A549 (cell line): ENCODE data around the gene NAT16. TPM values are rescaled to one million over a fixed set of nuclear protein-coding genes. Genes with fewer than 3 reads are reported as not detected.
A peak's percentile ranks its signal among the peaks of the same experiment; 100 is the strongest.

ENCODE experiments used
- ATAC-seq, 2 experiments: fragments of 200-7000 bp in 1 of 2; fragments of >200 bp in 1 of 2; cut with Nextera tagmentation in 1 of 2; cut with Tn5 transposase in 1 of 2; 3 replicates each; pipeline versions ENCODE4 v1.8.0 to v1.9.1; 2018 to 2020; ENCODE audit warnings: mild to moderate bottlenecking in 1 of 2, moderate library complexity in 1 of 2
- CTCF ChIA-PET: fragments of 300-600 bp; sonication (Branson Sonifier 250); formaldehyde crosslinking; extraction: SDS; loops from one replicate; lab custom pipeline; 2021; ENCODE audit warnings: antibody characterized with exemption, inconsistent platforms; lab: Yijun Ruan, JAX
- POLR2A ChIA-PET: fragments of 350-600 bp; formaldehyde crosslinking; extraction: SDS; loops from one replicate; lab custom pipeline; 2021; ENCODE audit warnings: antibody characterized with exemption, inconsistent platforms; lab: Yijun Ruan, JAX
- DNase-seq, 2 experiments: peaks; one replicate each; pipeline versions ENCODE4 v3.0.0 to v3.0.0-alpha.2; 2011 to 2016; ENCODE audit warnings: low read depth in 1 of 2, low spot score in 1 of 2
- FAIRE-seq: peaks from 2 replicates; lab custom pipeline; 2011; peaks lifted over from hg19 to GRCh38; lab: Jason Lieb, UNC
- H3K27ac ChIP-seq, 2 experiments: fragments of >200 bp; sonication (Bioruptor Twin); formaldehyde crosslinking; 3 replicates each; pipeline ENCODE4 v1.5.1; 2016 to 2017
- H3K4me1 ChIP-seq: fragments of >200 bp; sonication (Bioruptor Twin); formaldehyde crosslinking; 3 replicates; pipeline ENCODE4 v1.6.1; 2016
- H3K4me2 ChIP-seq: fragments of >200 bp; sonication (Bioruptor Twin); formaldehyde crosslinking; 3 replicates; pipeline ENCODE4 v1.6.1; 2016
- H3K4me3 ChIP-seq: fragments of >200 bp; sonication (Bioruptor Twin); formaldehyde crosslinking; 3 replicates; pipeline ENCODE4 v1.5.1; 2016
- H3K9me3 ChIP-seq: fragments of >200 bp; sonication (Bioruptor Twin); formaldehyde crosslinking; 3 replicates; pipeline ENCODE4 v1.6.1; 2016
- CBX8 ChIP-seq: fragments of 200-600 bp; sonication (generic); IDR thresholded peaks from 2 replicates; pipeline ENCODE4 v1.6.1; 2016
- CEBPB ChIP-seq, 2 experiments: fragments of >200 bp in 1 of 2; sonication (Bioruptor Twin) in 1 of 2; formaldehyde crosslinking in 1 of 2; IDR thresholded peaks; 2 replicates each; pipeline ENCODE4 v1.6.1; 2012 to 2016
- CHD4 ChIP-seq: fragments of 200-600 bp; sonication (generic); IDR thresholded peaks from 2 replicates; pipeline ENCODE4 v1.6.1; 2016; ENCODE audit warnings: antibody characterized with exemption, mild to moderate bottlenecking, borderline replicate concordance
- EHF ChIP-seq: fragments of 250-450 bp; sonication (Bioruptor Pico); IDR thresholded peaks from 2 replicates; pipeline ENCODE4 v1.5.0; 2020; ENCODE audit warnings: mild to moderate bottlenecking
- FOSL2 ChIP-seq, 2 experiments: fragments of 450-650 bp in 1 of 2; fragments of >200 bp in 1 of 2; sonication (Bioruptor Twin) in 1 of 2; formaldehyde crosslinking; IDR thresholded peaks; 2 replicates each; pipeline versions ENCODE4 v1.5.0 to v1.6.1; 2016 to 2020; ENCODE audit warnings: mild to moderate bottlenecking in 1 of 2, moderate library complexity in 1 of 2
- FOXS1 ChIP-seq: fragments of 250-450 bp; sonication (Bioruptor Pico); IDR thresholded peaks from 2 replicates; pipeline ENCODE4 v1.5.0; 2020; ENCODE audit warnings: mild to moderate bottlenecking, moderate library complexity
- HDAC2 ChIP-seq: fragments of 200-600 bp; sonication (generic); IDR thresholded peaks from 2 replicates; pipeline ENCODE4 v1.6.1; 2016
- HES2 ChIP-seq: fragments of >200 bp; sonication (Bioruptor Twin); formaldehyde crosslinking; IDR thresholded peaks from 2 replicates; pipeline ENCODE4 v1.6.1; 2016
- HOXB5 ChIP-seq: fragments of 250-450 bp; sonication (Bioruptor Pico); IDR thresholded peaks from 2 replicates; pipeline ENCODE4 v1.5.0; 2020; ENCODE audit warnings: mild to moderate bottlenecking, moderate library complexity
- JUN ChIP-seq, 2 experiments: fragments of >200 bp; sonication (Bioruptor Twin); formaldehyde crosslinking; IDR thresholded peaks; 2 replicates in 1 of 2; 3 replicates in 1 of 2; pipeline ENCODE4 v1.6.1; 2016 to 2017
- KDM5A ChIP-seq: fragments of 200-600 bp; sonication (generic); IDR thresholded peaks from 2 replicates; pipeline ENCODE4 v1.6.1; 2016; ENCODE audit warnings: antibody characterized with exemption, mild to moderate bottlenecking
- MAZ ChIP-seq: fragments of 150-350 bp; IDR thresholded peaks from 2 replicates; pipeline ENCODE4 v1.6.1; 2014; ENCODE audit warnings: antibody characterized with exemption, low read depth, low read length, borderline replicate concordance
- MYC ChIP-seq: IDR thresholded peaks from 2 replicates; pipeline ENCODE4 v1.6.1; 2012; ENCODE audit warnings: mild to moderate bottlenecking, inconsistent platforms, low read length, improper control_type of control experiment, borderline replicate concordance
- NFE2L2 ChIP-seq: fragments of 150-350 bp; conservative IDR thresholded peaks from 2 replicates; pipeline ENCODE4 v1.6.1; 2014; ENCODE audit warnings: low read length
- NPAS2 ChIP-seq: fragments of 250-450 bp; sonication (Bioruptor Pico); IDR thresholded peaks from 2 replicates; pipeline ENCODE4 v1.8.0; 2022; ENCODE audit warnings: mild to moderate bottlenecking, moderate library complexity, borderline replicate concordance
- POLR2A ChIP-seq: IDR thresholded peaks from 2 replicates; pipeline ENCODE4 v1.6.1; 2012; ENCODE audit warnings: mild to moderate bottlenecking, low read length
- RARB ChIP-seq: fragments of 250-450 bp; sonication (Bioruptor Pico); IDR thresholded peaks from 2 replicates; pipeline ENCODE4 v1.8.0; 2021; ENCODE audit warnings: mild to moderate bottlenecking, moderate library complexity
- REST ChIP-seq: fragments of 200-600 bp; sonication (generic); IDR thresholded peaks from 2 replicates; pipeline ENCODE4 v1.6.1; 2016; ENCODE audit warnings: antibody characterized with exemption, mild to moderate bottlenecking, moderate library complexity
- RNF2 ChIP-seq: fragments of 200-600 bp; sonication (generic); IDR thresholded peaks from 2 replicates; pipeline ENCODE4 v1.6.1; 2016; ENCODE audit warnings: low read depth, mild to moderate bottlenecking, antibody characterized with exemption, moderate library complexity, borderline replicate concordance
- TP53 ChIP-seq: fragments of 250-450 bp; sonication (Bioruptor Pico); IDR thresholded peaks from 2 replicates; pipeline ENCODE4 v1.5.0; 2021; ENCODE audit warnings: mild to moderate bottlenecking, moderate library complexity
- ZC3H11A ChIP-seq: fragments of 450-650 bp; IDR thresholded peaks from 2 replicates; pipeline ENCODE4 v1.6.1; 2014; ENCODE audit warnings: antibody characterized with exemption, mild to moderate bottlenecking
- ZFP36 ChIP-seq: fragments of 450-650 bp; IDR thresholded peaks from 2 replicates; pipeline ENCODE4 v1.6.1; 2014; ENCODE audit warnings: borderline replicate concordance; ENCODE audit not compliant: partially characterized antibody
- ZNF302 ChIP-seq: fragments of 250-450 bp; sonication (Bioruptor Pico); IDR thresholded peaks from 2 replicates; pipeline ENCODE4 v1.9.0; 2021; ENCODE audit warnings: inconsistent platforms, mild to moderate bottlenecking, moderate library complexity
- WGBS: methylation state at CpG from one replicate; pipeline ENCODE4 v1.1.6; 2017; ENCODE audit errors: missing lambda C conversion rate; 5-methylcytosine and 5-hydroxymethylcytosine counted together
- polyA plus RNA-seq, 4 experiments: library from polyadenylated mRNA; depleted of rRNA in 3 of 4; stranded (reverse); fragments of >200 nt; fragmentation: RNase III in 1 of 4; extraction: RNeasy Plus Mini Kit Qiagen cat#74134 plus additional on column Dnase treatment in 1 of 4; gene quantifications; 2 replicates in 3 of 4; 3 replicates in 1 of 4; pipeline ENCODE4 v1.2.3, GENCODE V29; 2011 to 2017
- TF ChIP-seq, protein P1 (sequence below): fragments of >200 bp; sonication (Bioruptor Twin); formaldehyde crosslinking; IDR thresholded peaks from 3 replicates; pipeline ENCODE4 v1.5.1; 2016

NAT16 gene
- polyA plus RNA-seq, 2 of the 4 experiments (the other 2 are of a cell fraction), result 0.05 to 0.12 TPM

DNA sequence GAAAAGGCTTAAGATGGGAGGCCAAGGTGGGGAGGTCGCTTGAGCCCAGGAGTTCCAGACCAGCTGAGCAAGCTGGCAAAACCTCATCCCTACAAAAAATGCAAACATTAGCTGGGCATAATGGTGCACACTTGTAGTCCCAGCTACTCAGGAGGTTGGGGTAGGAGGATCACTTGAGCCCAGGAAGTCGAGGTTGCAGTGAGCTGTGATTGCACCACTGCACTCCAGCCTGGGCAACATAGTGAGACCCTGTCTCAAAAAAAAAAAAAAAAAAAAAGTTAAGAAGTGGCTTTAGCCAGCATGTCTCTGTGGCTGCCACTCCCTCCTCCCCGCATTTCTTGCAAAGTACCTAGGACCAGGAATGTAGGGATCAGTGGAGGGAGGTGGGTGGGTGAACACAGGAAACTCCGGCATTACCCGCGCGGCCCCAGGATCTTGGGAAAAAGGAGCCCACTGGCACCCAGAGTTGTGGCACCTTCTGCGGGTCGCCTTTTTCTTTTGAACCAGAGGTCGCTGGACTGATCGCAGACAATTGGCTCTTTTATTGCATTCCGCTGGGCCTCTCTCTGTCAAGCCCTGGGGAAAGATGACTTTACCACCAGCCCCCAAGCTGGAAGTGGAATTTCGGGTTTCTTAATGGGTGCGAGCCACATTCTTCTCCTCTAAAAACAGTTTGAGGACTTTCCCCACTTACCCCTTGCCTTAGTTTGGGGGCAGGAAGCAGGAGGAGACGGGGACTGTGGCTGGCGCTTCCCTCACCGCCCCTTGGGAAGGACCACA lies 18.2 kb downstream of the NAT16 start:
- H3K4me3 ChIP-seq, result 0 out of 3 replicates have a peak overlapping the region, but pooled peaks have one; percentile 54
- WGBS, result 80% methylated on average over 17 of the region's 17 CpGs
- TF ChIP-seq POLR2A (no peak), ZFP36 (no peak), CEBPB (IDR thresholded peaks at IDR 0.05) (no peak), REST (no peak), FOXS1 (CRISPR knock-in tag) (no peak), ZC3H11A (no peak), EHF (CRISPR knock-in tag) (no peak), TP53 (CRISPR knock-in tag) (no peak), KDM5A (no peak), JUN (IDR thresholded peaks at IDR 0.05) (no peak), CHD4 (no peak), HOXB5 (CRISPR knock-in tag) (no peak), FOSL2 (IDR thresholded peaks at IDR 0.05) (no peak), FOSL2 (CRISPR knock-in tag; IDR thresholded peaks at IDR 0.05) (no peak)
- TF ChIP-seq, protein P1, sequence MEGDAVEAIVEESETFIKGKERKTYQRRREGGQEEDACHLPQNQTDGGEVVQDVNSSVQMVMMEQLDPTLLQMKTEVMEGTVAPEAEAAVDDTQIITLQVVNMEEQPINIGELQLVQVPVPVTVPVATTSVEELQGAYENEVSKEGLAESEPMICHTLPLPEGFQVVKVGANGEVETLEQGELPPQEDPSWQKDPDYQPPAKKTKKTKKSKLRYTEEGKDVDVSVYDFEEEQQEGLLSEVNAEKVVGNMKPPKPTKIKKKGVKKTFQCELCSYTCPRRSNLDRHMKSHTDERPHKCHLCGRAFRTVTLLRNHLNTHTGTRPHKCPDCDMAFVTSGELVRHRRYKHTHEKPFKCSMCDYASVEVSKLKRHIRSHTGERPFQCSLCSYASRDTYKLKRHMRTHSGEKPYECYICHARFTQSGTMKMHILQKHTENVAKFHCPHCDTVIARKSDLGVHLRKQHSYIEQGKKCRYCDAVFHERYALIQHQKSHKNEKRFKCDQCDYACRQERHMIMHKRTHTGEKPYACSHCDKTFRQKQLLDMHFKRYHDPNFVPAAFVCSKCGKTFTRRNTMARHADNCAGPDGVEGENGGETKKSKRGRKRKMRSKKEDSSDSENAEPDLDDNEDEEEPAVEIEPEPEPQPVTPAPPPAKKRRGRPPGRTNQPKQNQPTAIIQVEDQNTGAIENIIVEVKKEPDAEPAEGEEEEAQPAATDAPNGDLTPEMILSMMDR, result no peak
- ChIA-PET POLR2A (interaction anchor here (1.4 kb wide), 1 partner anchor 12 kb away, joined by 4 read pairs; no protein-coding TSS in a partner anchor), CTCF (interaction anchor here (0.8 to 16.1 kb wide), 6 partner anchors 9 to 121 kb away, joined by 3 to 235 read pairs (median 6); no protein-coding TSS in a partner anchor)
- peak overlapping the region; percentile 98 for H3K4me2 ChIP-seq
- FAIRE-seq (no peak), DNase-seq (no peak), ATAC-seq (no peak)
- H3K27ac ChIP-seq, result peak overlapping the region; percentile 74 to 83; a peak in 5 of 6 replicates
- H3K9me3 ChIP-seq, result no peaks in the 10 kb centered on the region
- H3K4me1 ChIP-seq, result peaks cover 70% of the 10 kb centered on the region

DNA sequence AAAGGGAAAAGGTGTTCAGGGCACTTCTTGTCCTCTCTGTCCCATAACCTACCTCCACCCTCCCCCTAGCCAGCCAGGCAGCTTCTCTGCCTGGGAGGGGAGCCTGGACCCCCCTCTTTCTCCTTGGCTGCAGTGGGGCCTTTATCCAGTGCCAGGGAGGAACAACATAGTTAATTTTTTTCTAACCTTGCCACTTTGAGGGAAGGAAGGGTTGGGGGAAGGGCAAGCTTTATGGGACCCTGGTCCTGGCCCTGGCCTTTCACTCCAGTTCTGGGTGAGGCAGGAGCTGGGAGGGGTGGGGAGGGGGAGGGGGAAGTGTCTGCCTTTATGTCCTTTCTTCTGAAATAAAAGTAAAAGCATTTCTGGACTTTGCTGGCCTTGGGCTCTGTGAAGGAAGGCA lies 19.2 kb downstream of the NAT16 start:
- DNase-seq (no peak), ATAC-seq (no peak), FAIRE-seq (no peak)
- ChIA-PET POLR2A (no interaction called here), CTCF (interaction anchor here (2.3 to 16.1 kb wide), 3 partner anchors 10 to 31 kb away, joined by 8 to 235 read pairs (median 65); no protein-coding TSS in a partner anchor)
- no peak overlapping the region for H3K4me3 ChIP-seq
- peak overlapping the region; percentile 65 for H3K4me2 ChIP-seq
- H3K9me3 ChIP-seq, result no peaks in the 10 kb centered on the region
- TF ChIP-seq MYC (no peak), HDAC2 (no peak), MAZ (no peak), RNF2 (no peak), HES2 (no peak), NFE2L2 (no peak), POLR2A (no peak), RARB (CRISPR knock-in tag) (no peak), REST (no peak), CBX8 (no peak), NPAS2 (CRISPR knock-in tag) (no peak), ZNF302 (CRISPR knock-in tag) (no peak), FOSL2 (IDR thresholded peaks at IDR 0.05) (no peak), FOSL2 (CRISPR knock-in tag; IDR thresholded peaks at IDR 0.05) (no peak)
- peak overlapping the region; percentile 72 to 83 for H3K27ac ChIP-seq
- peaks cover 70% of the 10 kb centered on the region for H3K4me1 ChIP-seq
